Measurements from ENCODE around the gene CXXC5. TPM values are rescaled to one million over a fixed set of nuclear protein-coding genes. Genes with fewer than 3 reads are reported as not detected.

Gene CXXC5
- total RNA-seq, 1 donor from 2014 or later = 71.7 TPM

- DNase-seq (ENCODE audit: low spot score) = no peak
Measured at GRCh38 chr5:139666551-139666950, 18.4 kb downstream of the CXXC5 start.

GRCh38 chr5:139667001-139667729 is 19.0 kb downstream of the CXXC5 start:
- no peak for DNase-seq (ENCODE audit: low spot score)

- DNase-seq (ENCODE audit: low spot score) = no peak
Measured at GRCh38 chr5:139667730-139668063, 19.5 kb downstream of the CXXC5 start.

- no peak for DNase-seq (ENCODE audit: low spot score)
Measured at GRCh38 chr5:139668064-139668880, 20.1 kb downstream of the CXXC5 start.

GRCh38 chr5:139668924-139669661 is 20.9 kb downstream of the CXXC5 start:
- DNase-seq (ENCODE audit: low spot score) = no peak

- DNase-seq (ENCODE audit: low spot score) = no peak
Measured at GRCh38 chr5:139669662-139670368, 21.7 kb downstream of the CXXC5 start.

- DNase-seq (ENCODE audit: low spot score) = no peak
Measured at GRCh38 chr5:139670369-139671095, 22.4 kb downstream of the CXXC5 start.

GRCh38 chr5:139671096-139671841 is 23.1 kb downstream of the CXXC5 start:
- DNase-seq (ENCODE audit: low spot score) = no peak

- DNase-seq (ENCODE audit: low spot score) = no peak
Measured at GRCh38 chr5:139675213-139675612, 27.1 kb downstream of the CXXC5 start.

GRCh38 chr5:139675825-139676224 is 27.7 kb downstream of the CXXC5 start:
- DNase-seq (ENCODE audit: low spot score) = no peak

GRCh38 chr5:139676406-139676805 is 28.3 kb downstream of the CXXC5 start:
- DNase-seq (ENCODE audit: low spot score) = no peak

GRCh38 chr5:139676951-139677735 is 29.0 kb downstream of the CXXC5 start:
- no peak for DNase-seq (ENCODE audit: low spot score)

GRCh38 chr5:139677736-139678613 is 29.8 kb downstream of the CXXC5 start:
- peak; percentile 73 for DNase-seq (ENCODE audit: low spot score)

- no peak for DNase-seq (ENCODE audit: low spot score)
Measured at GRCh38 chr5:139678751-139679750, 30.9 kb downstream of the CXXC5 start.

GRCh38 chr5:139680368-139681111 is 32.4 kb downstream of the CXXC5 start:
- no peak for DNase-seq (ENCODE audit: low spot score)

GRCh38 chr5:139681112-139681458 is 32.9 kb downstream of the CXXC5 start:
- no peak for DNase-seq (ENCODE audit: low spot score)

- no peak for DNase-seq (ENCODE audit: low spot score)
Measured at GRCh38 chr5:139681466-139681865, 33.3 kb downstream of the CXXC5 start.

All from mucosa of gallbladder (tissue), 1 donor.